HepG2 (cell line): Measurements from ENCODE around the gene C1GALT1. TPM values are rescaled to one million over a fixed set of nuclear protein-coding genes. Genes with fewer than 3 reads are reported as not detected.
A peak's percentile ranks its signal among the peaks of the same experiment; 100 is the strongest.

Experiments used
- ATAC-seq: fragments of 200-7000 bp; cut with Tn5 transposase; 3 replicates; pipeline ENCODE4 v1.9.1; 2020; ENCODE audit warnings: mild to moderate bottlenecking, moderate library complexity
- BruUV-seq: library from RNA; stranded (reverse); fragments of 400-500 nt; replicated peaks from 2 replicates; lab custom pipeline; 2021; lab: Mats Ljungman, UMichigan
- CTCF ChIA-PET: fragments of 300-600 bp; formaldehyde crosslinking; extraction: SDS; loops from one replicate; lab custom pipeline; 2021; ENCODE audit warnings: low total read pairs, inconsistent platforms, low intra/inter-chr PET ratio; lab: Yijun Ruan, JAX
- POLR2A ChIA-PET: fragments of 350-600 bp; sonication (Branson Sonifier 250); formaldehyde crosslinking; loops from one replicate; lab custom pipeline; 2020; ENCODE audit warnings: antibody characterized with exemption, inconsistent platforms; lab: Yijun Ruan, JAX
- DNase-seq: peaks from one replicate; pipeline ENCODE4 v3.0.0-alpha.2; 2015; ENCODE audit warnings: low spot score
- FAIRE-seq: peaks from 3 replicates; lab custom pipeline; 2011; peaks lifted over from hg19 to GRCh38; lab: Jason Lieb, UNC
- H2AFZ ChIP-seq: one replicate; pipeline ENCODE4 v1.6.1; 2011; ENCODE audit warnings: low read length, inconsistent platforms
- H3K27ac ChIP-seq: fragments of 300-600 bp; 3 replicates; pipeline ENCODE4 v1.8.0; 2011; ENCODE audit warnings: mixed run types, mild to moderate bottlenecking, mixed read lengths, low read length, inconsistent platforms; ENCODE audit not compliant: insufficient read depth; ENCODE audit errors: extremely low read length
- H3K27me3 ChIP-seq, 2 experiments: fragments of 200-600 bp in 1 of 2; 2 replicates in 1 of 2; 3 replicates in 1 of 2; pipeline versions ENCODE4 v1.6.0 to v1.8.0; 2011; ENCODE audit warnings: low read length in 2 of 2, mild to moderate bottlenecking in 2 of 2, moderate library complexity in 2 of 2, inconsistent platforms in 1 of 2; ENCODE audit not compliant: insufficient read depth in 2 of 2, control insufficient read depth in 1 of 2
- H3K36me3 ChIP-seq, 2 experiments: fragments of 200-600 bp in 1 of 2; replicated peaks in 1 of 2; 2 replicates in 1 of 2; 3 replicates in 1 of 2; pipeline versions ENCODE4 v1.5.1 to v1.8.0; 2011; ENCODE audit warnings: low read length in 2 of 2, inconsistent platforms in 1 of 2; ENCODE audit not compliant: insufficient read depth in 2 of 2, control insufficient read depth in 1 of 2
- H3K4me1 ChIP-seq: 2 replicates; pipeline ENCODE4 v1.5.1; 2012; ENCODE audit warnings: low read length, inconsistent platforms; ENCODE audit not compliant: insufficient read depth
- H3K4me2 ChIP-seq: 2 replicates; pipeline ENCODE4 v1.6.0; 2011; ENCODE audit warnings: low read depth, low read length, inconsistent platforms
- H3K4me3 ChIP-seq, 3 experiments: fragments of 200-600 bp in 1 of 3; sonication (generic), shearing (Covaris generic) in 1 of 3; replicated peaks in 1 of 3; 2 replicates each; pipeline ENCODE4 v1.5.1; 2011 to 2016; ENCODE audit warnings: low read length in 3 of 3, inconsistent platforms in 2 of 3, low read depth in 2 of 3, mild to moderate bottlenecking in 2 of 3, control low read depth in 1 of 3, mixed read lengths in 1 of 3; ENCODE audit not compliant: insufficient read depth in 1 of 3
- H3K79me2 ChIP-seq: one replicate; pipeline ENCODE4 v1.6.1; 2011; ENCODE audit warnings: low read length, inconsistent platforms; ENCODE audit not compliant: insufficient read depth
- H3K9ac ChIP-seq: 2 replicates; pipeline ENCODE4 v1.6.0; 2011; ENCODE audit warnings: mild to moderate bottlenecking, low read depth, low read length, inconsistent platforms; ENCODE audit not compliant: insufficient read depth
- H3K9me3 ChIP-seq: 2 replicates; pipeline ENCODE4 v1.5.1; 2012; ENCODE audit warnings: mild to moderate bottlenecking, low read length
- H4K20me1 ChIP-seq: 2 replicates; pipeline ENCODE4 v1.6.0; 2011; ENCODE audit warnings: inconsistent platforms, mild to moderate bottlenecking, low read length, moderate library complexity; ENCODE audit not compliant: insufficient read depth
- BORCS8-MEF2B ChIP-seq: sonication (generic); formaldehyde crosslinking; IDR thresholded peaks from 2 replicates; pipeline ENCODE4 v1.8.0; 2022; ENCODE audit warnings: mild to moderate bottlenecking, missing genetic modification reagents
- CEBPG ChIP-seq: IDR thresholded peaks from 2 replicates; pipeline ENCODE4 v1.6.1; 2016
- CREB1 ChIP-seq, 2 experiments: fragments of 450-650 bp in 1 of 2; IDR thresholded peaks; 2 replicates each; pipeline ENCODE4 v1.6.1; 2016 to 2017; ENCODE audit warnings: control low read depth in 1 of 2, mild to moderate bottlenecking in 1 of 2, missing compliant biosample characterization in 1 of 2, missing genetic modification characterization in 1 of 2
- EP300 ChIP-seq, 3 experiments: sonication (generic) in 1 of 3; formaldehyde crosslinking in 1 of 3; IDR thresholded peaks; 2 replicates each; pipeline versions ENCODE4 v1.5.1 to v1.6.1; 2011 to 2020; ENCODE audit warnings: low read depth in 2 of 3, low read length in 2 of 3, borderline replicate concordance in 1 of 3, improper control_type of control experiment in 1 of 3, mild to moderate bottlenecking in 1 of 3, missing genetic modification reagents in 1 of 3, moderate library complexity in 1 of 3
- FOXA1 ChIP-seq, 2 experiments: fragments of 450-650 bp in 1 of 2; sonication (generic) in 1 of 2; formaldehyde crosslinking in 1 of 2; IDR thresholded peaks; 2 replicates each; pipeline versions ENCODE4 v1.4.0 to v1.6.1; 2016 to 2020; ENCODE audit warnings: missing genetic modification reagents in 1 of 2
- GATAD2A ChIP-seq: IDR thresholded peaks from 2 replicates; pipeline ENCODE4 v1.6.1; 2016
- KAT2B ChIP-seq: fragments of 150-350 bp; IDR thresholded peaks from 2 replicates; pipeline ENCODE4 v1.6.1; 2014; ENCODE audit warnings: low read depth, low read length, borderline replicate concordance
- MAF1 ChIP-seq: sonication (generic); formaldehyde crosslinking; IDR thresholded peaks from 2 replicates; pipeline ENCODE4 v1.5.0; 2020; ENCODE audit warnings: missing genetic modification reagents, borderline replicate concordance
- MEIS1 ChIP-seq: sonication (generic); formaldehyde crosslinking; IDR thresholded peaks from 2 replicates; pipeline ENCODE4 v1.9.0; 2021; ENCODE audit warnings: mild to moderate bottlenecking, missing genetic modification reagents, moderate library complexity, borderline replicate concordance
- NCOA2 ChIP-seq: sonication (generic); formaldehyde crosslinking; IDR thresholded peaks from 2 replicates; pipeline ENCODE4 v1.8.0; 2022; ENCODE audit warnings: inconsistent platforms
- NCOR1 ChIP-seq: fragments of 200-600 bp; sonication (generic); IDR thresholded peaks from 2 replicates; pipeline ENCODE4 v1.7.0; 2017; ENCODE audit warnings: antibody characterized with exemption, low read length, borderline replicate concordance
- NFIC ChIP-seq: IDR thresholded peaks from 2 replicates; pipeline ENCODE4 v1.6.1; 2012; ENCODE audit warnings: mild to moderate bottlenecking, low read length, inconsistent platforms
- NR2F6 ChIP-seq, 2 experiments: IDR thresholded peaks; 2 replicates each; pipeline ENCODE4 v1.6.1; 2016; ENCODE audit warnings: antibody characterized with exemption in 1 of 2, mild to moderate bottlenecking in 1 of 2
- ONECUT2 ChIP-seq: sonication (generic); formaldehyde crosslinking; IDR thresholded peaks from 2 replicates; pipeline ENCODE4 v1.4.0; 2020; ENCODE audit warnings: missing genetic modification reagents
- RXRB ChIP-seq: IDR thresholded peaks from 2 replicates; pipeline ENCODE4 v1.6.1; 2016; ENCODE audit warnings: borderline replicate concordance, missing genetic modification reagents, missing compliant biosample characterization
- SOX6 ChIP-seq, 2 experiments: fragments of 450-650 bp in 1 of 2; sonication (generic) in 1 of 2; formaldehyde crosslinking in 1 of 2; IDR thresholded peaks; 2 replicates each; pipeline versions ENCODE4 v1.4.0 to v1.6.1; 2017 to 2020; ENCODE audit warnings: antibody characterized with exemption in 1 of 2, mild to moderate bottlenecking in 1 of 2, missing genetic modification reagents in 1 of 2
- THAP11 ChIP-seq: IDR thresholded peaks from 2 replicates; pipeline ENCODE4 v1.6.1; 2016; ENCODE audit warnings: missing biosample characterization, missing genetic modification reagents
- ZNF354B ChIP-seq: sonication (generic); formaldehyde crosslinking; IDR thresholded peaks from 2 replicates; pipeline ENCODE4 v1.8.0; 2022; ENCODE audit warnings: mild to moderate bottlenecking, missing genetic modification reagents
- ZNF510 ChIP-seq: sonication (generic); formaldehyde crosslinking; IDR thresholded peaks from 2 replicates; pipeline ENCODE4 v1.4.0; 2020; ENCODE audit warnings: low read depth, mild to moderate bottlenecking, missing genetic modification reagents
- WGBS: methylation state at CpG from one replicate; pipeline ENCODE4 v1.1.6; 2017; ENCODE audit warnings: low lambda C conversion rate; 5-methylcytosine and 5-hydroxymethylcytosine counted together
- in situ Hi-C: cut with HindIII; loops from 2 replicates; pipeline ENCODE4 v1.10.0; 2017; ENCODE audit warnings: low pct_unique_long_range_greater_than_20kb; ENCODE audit not compliant: extremely low pct_ligation_motif_present
- intact Hi-C: fragments of 100-400 bp; cut with micrococcal nuclease; formaldehyde crosslinking; loops from one replicate; pipeline ENCODE4 v1.10.0; 2022; ENCODE audit not compliant: unreplicated experiment
- polyA plus RNA-seq, 8 experiments: library from polyadenylated mRNA; depleted of rRNA in 3 of 8; stranded (reverse) in 7 of 8; unstranded in 1 of 8; fragments of >200 nt; fragmentation: Illumina TruSeq in 4 of 8; extraction: Trizol in 4 of 8; gene quantifications; 2 replicates each; pipeline versions ENCODE4 v1.2.1 to v1.2.3, GENCODE V29; 2011 to 2016; ENCODE audit warnings: low read depth in 4 of 8, missing spikeins in 1 of 8, mixed read lengths in 1 of 8; ENCODE audit not compliant: insufficient read depth in 1 of 8
- total RNA-seq, 5 experiments: library from RNA; depleted of rRNA; stranded (reverse); fragments of >200 nt; fragmentation: Illumina TruSeq; extraction: Trizol; gene quantifications; 2 replicates each; pipeline ENCODE4 v1.2.3, GENCODE V29; 2016; ENCODE audit warnings: low read depth in 1 of 5
- TF ChIP-seq, protein P1 (sequence below): sonication (generic); formaldehyde crosslinking; IDR thresholded peaks from 2 replicates; pipeline ENCODE4 v1.4.0; 2020; ENCODE audit warnings: missing genetic modification reagents
- TF ChIP-seq, protein P2 (sequence below): IDR thresholded peaks from 2 replicates; pipeline ENCODE4 v1.6.1; 2018; ENCODE audit warnings: missing genetic modification reagents

Gene C1GALT1
- total and polyA plus RNA-seq, 2 of the 13 experiments (the other 11 are each of a cell fraction or from before 2014, with no cell fraction given), result 57.1 to 65.9 TPM

DNA sequence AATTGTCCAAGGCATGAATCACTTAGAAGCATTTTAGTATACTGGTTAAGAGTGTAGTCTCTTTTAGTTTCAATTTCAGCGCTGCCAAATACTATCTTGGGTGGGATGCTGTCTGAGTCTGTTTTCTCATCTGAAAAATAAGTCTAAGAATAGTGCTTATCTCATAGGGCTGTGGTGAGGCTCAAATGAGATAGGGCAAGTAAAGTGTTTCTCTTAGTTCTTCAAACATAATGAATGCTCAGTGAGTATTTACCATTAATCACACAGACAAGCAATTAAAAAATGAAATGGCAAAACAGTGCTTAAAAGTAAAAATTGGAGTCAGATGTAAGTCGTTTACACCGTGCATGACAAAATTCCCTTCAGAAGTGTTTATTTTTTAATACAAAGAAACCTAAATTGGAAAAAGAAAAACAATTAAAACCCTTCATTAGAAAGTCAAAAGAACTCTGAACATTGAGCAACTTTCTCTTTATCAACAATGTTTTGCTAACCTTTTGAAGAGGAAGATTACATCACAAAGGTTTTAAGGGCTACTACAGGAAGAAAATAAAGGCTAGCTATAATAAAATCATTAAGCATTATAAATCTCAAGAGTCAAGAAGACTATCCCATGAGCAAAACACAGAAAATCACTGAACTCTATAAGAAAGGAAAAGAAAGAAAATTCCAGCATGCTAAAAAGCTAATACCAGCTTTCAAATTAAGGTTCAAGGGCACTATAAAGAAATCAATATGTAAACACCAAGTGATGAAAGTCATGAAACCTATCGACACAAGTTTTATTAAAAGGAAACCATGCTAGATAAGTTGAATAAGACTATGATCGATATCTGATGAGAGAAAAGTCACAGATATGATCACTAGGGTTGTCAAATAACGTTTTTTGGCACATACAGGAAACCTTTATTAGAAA lies 45.6 kb upstream of the C1GALT1 start:
- no peaks in the 10 kb centered on the region for H3K36me3 ChIP-seq
- peak overlapping the region; percentile 27 for H3K27ac ChIP-seq
- H3K79me2 ChIP-seq, result no peaks in the 10 kb centered on the region
- H4K20me1 ChIP-seq, result no peaks in the 10 kb centered on the region
- peaks cover 51% of the 10 kb centered on the region for H3K4me1 ChIP-seq
- no peak for FAIRE-seq
- no peak overlapping the region for H3K9ac ChIP-seq
- ChIA-PET POLR2A (interaction anchor here (1.1 kb wide), 1 partner anchor 559 kb away, joined by 3 read pairs; no protein-coding TSS in a partner anchor), CTCF (no interaction called here)
- ATAC-seq, result no peak
- H3K27me3 ChIP-seq, result no peaks in the 10 kb centered on the region
- in situ Hi-C loops, result no loop called here
- H3K4me3 ChIP-seq, result no peak overlapping the region; a peak in 1 of 6 replicates
- DNase-seq, result peak; percentile 34
- intact Hi-C loops, result no loop called here
- H3K4me2 ChIP-seq, result peak overlapping the region; percentile 36
- H2AFZ ChIP-seq, result no peak overlapping the region
- H3K9me3 ChIP-seq, result no peaks in the 10 kb centered on the region
- 31% methylated on average over 6 of the region's 6 CpGs for WGBS
- no TSS peak for BruUV-seq
- TF ChIP-seq, protein P1, sequence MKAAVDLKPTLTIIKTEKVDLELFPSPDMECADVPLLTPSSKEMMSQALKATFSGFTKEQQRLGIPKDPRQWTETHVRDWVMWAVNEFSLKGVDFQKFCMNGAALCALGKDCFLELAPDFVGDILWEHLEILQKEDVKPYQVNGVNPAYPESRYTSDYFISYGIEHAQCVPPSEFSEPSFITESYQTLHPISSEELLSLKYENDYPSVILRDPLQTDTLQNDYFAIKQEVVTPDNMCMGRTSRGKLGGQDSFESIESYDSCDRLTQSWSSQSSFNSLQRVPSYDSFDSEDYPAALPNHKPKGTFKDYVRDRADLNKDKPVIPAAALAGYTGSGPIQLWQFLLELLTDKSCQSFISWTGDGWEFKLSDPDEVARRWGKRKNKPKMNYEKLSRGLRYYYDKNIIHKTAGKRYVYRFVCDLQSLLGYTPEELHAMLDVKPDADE (CRISPR knock-in tag), result no peak
- TF ChIP-seq ZNF354B (no peak), THAP11 (CRISPR knock-in tag) (no peak), FOXA1 (IDR thresholded peaks at IDR 0.05) (no peak), FOXA1 (CRISPR knock-in tag; IDR thresholded peaks at IDR 0.05) (no peak), NCOR1 (peak; percentile 73; the same call in 1 of the 2 replicates), NR2F6 (IDR thresholded peaks at IDR 0.05) (peak; percentile 65), NR2F6 (CRISPR knock-in tag; IDR thresholded peaks at IDR 0.05) (no peak), MAF1 (CRISPR knock-in tag) (no peak), GATAD2A (CRISPR knock-in tag) (peak; percentile 66), RXRB (CRISPR knock-in tag) (peak; percentile 40; the same call in 1 of the 2 replicates), EP300 (IDR thresholded peaks at IDR 0.05; ENCODE audit: low read depth in 2 of 2, low read length in 2 of 2) (peak in 1 of 2 experiments; percentile 66; a peak in 2 of 4 replicates), EP300 (CRISPR knock-in tag; IDR thresholded peaks at IDR 0.05; ENCODE audit: borderline replicate concordance) (no peak), CREB1 (IDR thresholded peaks at IDR 0.05) (no peak), CREB1 (CRISPR knock-in tag; IDR thresholded peaks at IDR 0.05) (0 out of 2 replicates have a peak, but pooled peaks have one; percentile 17), ZNF510 (CRISPR knock-in tag) (no peak), CEBPG (peak; percentile 89), BORCS8-MEF2B (CRISPR knock-in tag) (no peak), SOX6 (IDR thresholded peaks at IDR 0.05) (no peak), SOX6 (CRISPR knock-in tag; IDR thresholded peaks at IDR 0.05) (peak; percentile 58; the same call in 1 of the 2 replicates), NCOA2 (CRISPR knock-in tag) (0 out of 2 replicates have a peak, but pooled peaks have one; percentile 32), MEIS1 (CRISPR knock-in tag) (no peak), NFIC (peak; percentile 47; the same call in 1 of the 2 replicates), ONECUT2 (CRISPR knock-in tag) (peak; percentile 85), KAT2B (peak; percentile 67)
- TF ChIP-seq, protein P2, sequence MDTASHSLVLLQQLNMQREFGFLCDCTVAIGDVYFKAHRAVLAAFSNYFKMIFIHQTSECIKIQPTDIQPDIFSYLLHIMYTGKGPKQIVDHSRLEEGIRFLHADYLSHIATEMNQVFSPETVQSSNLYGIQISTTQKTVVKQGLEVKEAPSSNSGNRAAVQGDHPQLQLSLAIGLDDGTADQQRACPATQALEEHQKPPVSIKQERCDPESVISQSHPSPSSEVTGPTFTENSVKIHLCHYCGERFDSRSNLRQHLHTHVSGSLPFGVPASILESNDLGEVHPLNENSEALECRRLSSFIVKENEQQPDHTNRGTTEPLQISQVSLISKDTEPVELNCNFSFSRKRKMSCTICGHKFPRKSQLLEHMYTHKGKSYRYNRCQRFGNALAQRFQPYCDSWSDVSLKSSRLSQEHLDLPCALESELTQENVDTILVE (CRISPR knock-in tag), result peak; percentile 25; the same call in 1 of the 2 replicates
